Measurements from ENCODE around the gene DPP10.
A peak's percentile ranks its signal among the peaks of the same experiment; 100 is the strongest.

Gene DPP10

DNA sequence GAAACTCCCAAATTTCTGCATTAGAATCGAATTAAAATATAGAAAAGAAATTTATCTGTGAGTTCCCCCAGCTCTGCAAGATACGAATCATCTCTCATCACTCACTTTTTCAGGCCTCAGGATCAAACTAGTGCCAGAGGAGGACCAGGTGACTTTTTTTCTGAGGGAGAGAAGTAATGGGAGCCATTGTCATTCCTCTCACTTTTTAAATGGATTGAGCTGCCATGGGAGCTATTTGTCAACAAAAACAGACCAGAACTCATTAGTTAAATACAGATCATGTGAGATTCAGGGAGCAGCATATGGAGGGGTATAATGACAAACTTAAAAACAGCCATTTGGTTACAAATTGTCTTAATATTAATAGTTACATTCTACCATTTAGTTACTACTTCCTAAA, 594.4 kb downstream of the DPP10 start:
- H3K27ac ChIP-seq = no peak overlapping the region
- TF ChIP-seq, protein P1, sequence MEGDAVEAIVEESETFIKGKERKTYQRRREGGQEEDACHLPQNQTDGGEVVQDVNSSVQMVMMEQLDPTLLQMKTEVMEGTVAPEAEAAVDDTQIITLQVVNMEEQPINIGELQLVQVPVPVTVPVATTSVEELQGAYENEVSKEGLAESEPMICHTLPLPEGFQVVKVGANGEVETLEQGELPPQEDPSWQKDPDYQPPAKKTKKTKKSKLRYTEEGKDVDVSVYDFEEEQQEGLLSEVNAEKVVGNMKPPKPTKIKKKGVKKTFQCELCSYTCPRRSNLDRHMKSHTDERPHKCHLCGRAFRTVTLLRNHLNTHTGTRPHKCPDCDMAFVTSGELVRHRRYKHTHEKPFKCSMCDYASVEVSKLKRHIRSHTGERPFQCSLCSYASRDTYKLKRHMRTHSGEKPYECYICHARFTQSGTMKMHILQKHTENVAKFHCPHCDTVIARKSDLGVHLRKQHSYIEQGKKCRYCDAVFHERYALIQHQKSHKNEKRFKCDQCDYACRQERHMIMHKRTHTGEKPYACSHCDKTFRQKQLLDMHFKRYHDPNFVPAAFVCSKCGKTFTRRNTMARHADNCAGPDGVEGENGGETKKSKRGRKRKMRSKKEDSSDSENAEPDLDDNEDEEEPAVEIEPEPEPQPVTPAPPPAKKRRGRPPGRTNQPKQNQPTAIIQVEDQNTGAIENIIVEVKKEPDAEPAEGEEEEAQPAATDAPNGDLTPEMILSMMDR (conservative IDR thresholded peaks at IDR 0.05) = no peak

DNA sequence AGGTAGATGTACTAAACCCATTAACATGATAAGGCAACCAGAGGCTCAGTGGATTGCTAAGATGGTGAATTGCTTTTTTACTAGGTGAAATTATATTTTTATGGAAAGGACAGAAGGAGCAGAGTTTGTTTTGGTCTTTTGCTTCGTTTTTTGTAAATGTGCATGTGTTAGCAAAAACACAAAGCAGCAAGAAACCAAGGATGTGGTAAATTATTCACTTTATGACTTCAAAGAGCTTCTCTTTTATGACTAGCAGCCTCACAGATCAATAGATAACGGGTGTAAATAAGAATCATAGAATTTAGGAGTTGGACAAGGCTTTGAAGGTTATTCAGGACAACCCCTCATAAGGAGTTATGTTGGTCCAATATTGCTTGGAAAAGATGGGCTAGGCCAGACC, 615.0 kb downstream of the DPP10 start:
- TF ChIP-seq, protein P1 (conservative IDR thresholded peaks at IDR 0.05) = no peak

DNA sequence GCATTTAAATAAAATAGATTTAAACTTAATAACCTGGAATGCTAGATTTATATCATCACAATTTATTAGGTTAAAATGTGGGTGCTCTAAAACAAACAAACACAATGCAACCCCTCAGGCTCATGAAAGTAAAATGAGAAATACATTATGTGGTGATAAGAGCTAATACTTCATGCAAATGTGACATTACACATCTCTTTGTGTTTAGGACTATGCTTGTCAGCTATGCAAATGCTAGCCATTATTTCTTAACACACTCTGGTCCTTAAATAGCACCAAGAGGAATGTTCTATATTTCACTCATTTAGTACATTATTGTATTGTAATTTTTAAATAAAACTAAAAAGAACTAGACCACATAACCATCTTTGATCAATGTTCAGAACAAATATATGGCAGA, 627.6 kb downstream of the DPP10 start:
- no peak overlapping the region for H3K27ac ChIP-seq
- TF ChIP-seq, protein P1 (conservative IDR thresholded peaks at IDR 0.05) = no peak

More for the DNA sequence above, 615.0 kb downstream of the DPP10 start:
- no peak overlapping the region for H3K27ac ChIP-seq

DNA sequence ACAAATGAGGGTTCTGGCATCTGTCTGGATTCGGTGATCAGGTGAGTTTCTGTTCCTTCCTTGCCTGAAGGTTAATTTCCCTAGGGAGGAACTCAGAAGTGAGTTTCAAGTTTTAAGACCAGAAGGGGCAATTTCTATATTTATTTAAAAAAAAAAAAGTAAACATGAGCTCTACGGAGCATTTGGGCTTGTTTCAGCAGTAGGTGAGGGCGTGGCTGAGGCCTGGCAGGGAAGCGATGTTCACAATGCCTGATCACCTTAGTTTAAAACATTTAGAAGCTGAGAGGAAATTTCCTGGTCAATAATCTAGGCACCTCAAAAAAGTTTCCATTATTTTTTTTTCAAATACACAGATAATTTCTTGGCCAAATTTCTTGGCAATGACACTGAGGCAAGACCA, 629.1 kb downstream of the DPP10 start:
- H3K27ac ChIP-seq = no peak overlapping the region

DNA sequence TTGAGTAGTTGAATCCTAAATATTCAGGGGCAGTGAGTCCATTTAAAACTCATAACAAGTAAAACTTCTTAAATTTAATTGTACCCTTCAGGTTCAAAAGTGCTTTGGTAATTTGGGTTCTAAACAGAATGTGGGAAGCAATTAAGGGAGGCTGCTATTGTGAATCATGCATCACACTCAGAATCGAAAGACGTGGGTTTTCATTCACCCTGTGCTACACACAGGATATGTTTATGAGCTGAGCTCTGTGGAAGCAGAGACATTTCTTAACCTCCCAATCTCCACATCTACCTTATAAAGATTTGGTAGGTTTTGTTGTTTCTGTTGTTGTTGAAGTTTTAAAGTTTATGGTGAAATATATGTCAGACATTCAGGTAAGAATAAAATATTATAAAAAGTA, 633.4 kb downstream of the DPP10 start:
- TF ChIP-seq, protein P1 (conservative IDR thresholded peaks at IDR 0.05) = no peak
- no peak overlapping the region for H3K27ac ChIP-seq

More for the DNA sequence above, 629.1 kb downstream of the DPP10 start:
- TF ChIP-seq, protein P1 (conservative IDR thresholded peaks at IDR 0.05) = no peak

DNA sequence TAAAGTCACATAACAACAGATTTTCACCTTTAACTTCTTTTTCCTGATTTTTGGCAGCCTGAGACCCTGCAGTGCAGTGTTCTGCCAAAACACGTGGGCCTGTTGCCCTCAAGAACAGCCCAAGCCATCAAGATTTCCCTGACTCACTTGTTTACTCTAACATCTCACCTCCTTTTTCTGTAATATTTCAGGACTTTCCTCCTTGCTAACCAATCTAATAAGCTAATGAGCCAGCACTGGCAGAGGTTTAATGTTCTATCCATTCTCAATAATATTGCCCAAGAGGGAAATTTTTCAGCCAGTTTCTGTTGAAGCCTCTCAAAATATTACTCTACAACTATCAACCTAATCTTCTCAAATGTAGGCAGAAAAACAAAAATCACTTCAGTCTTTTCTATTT, 635.2 kb downstream of the DPP10 start:
- H3K27ac ChIP-seq = no peak overlapping the region
- TF ChIP-seq, protein P1 (conservative IDR thresholded peaks at IDR 0.05) = no peak

DNA sequence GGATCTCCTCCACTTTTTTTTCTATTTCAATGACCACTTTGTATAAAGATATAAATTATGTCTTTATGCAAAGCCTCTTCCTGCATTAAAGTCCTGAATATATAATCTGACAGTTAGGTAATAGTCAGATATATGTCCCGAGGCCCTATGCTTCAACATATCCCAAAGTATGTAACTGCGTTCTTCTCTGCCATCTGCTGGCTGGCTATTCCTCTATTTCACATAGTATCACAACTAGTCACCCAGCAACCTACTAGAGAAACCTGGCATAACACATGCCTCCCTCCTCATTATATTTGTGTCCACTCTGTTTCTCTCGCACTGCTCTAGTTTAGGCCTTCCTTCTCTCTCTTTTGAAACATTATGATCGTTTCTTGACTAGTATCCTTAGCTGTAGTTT, 640.8 kb downstream of the DPP10 start:
- no peak overlapping the region for H3K27ac ChIP-seq
- TF ChIP-seq, protein P1 (conservative IDR thresholded peaks at IDR 0.05) = peak; percentile 48

DNA sequence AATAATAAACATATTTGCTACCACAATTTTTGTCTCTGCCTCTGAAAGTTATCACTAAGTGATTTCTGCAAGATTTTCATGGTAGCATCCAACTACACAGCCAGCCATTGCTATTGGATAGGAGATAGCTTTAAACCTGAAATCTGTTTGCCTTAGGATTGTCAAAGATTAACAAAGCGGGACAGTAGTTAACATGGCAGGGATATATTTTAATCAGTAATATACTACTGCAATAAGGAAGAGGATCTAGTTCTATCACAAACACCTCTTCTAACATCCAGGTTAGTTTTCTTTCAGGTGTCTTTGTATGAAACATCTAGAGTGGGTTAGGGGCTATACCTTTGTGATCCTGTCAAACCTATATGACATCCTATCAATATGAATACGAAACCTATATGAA, 641.3 kb downstream of the DPP10 start:
- no peak overlapping the region for H3K27ac ChIP-seq
- TF ChIP-seq, protein P1 (conservative IDR thresholded peaks at IDR 0.05) = no peak
